HEK293 (cell line): ENCODE results near the gene ENAH.

Source experiments
- BCL11B ChIP-seq: fragments of 450-650 bp; formaldehyde crosslinking; IDR thresholded peaks from 2 replicates; pipeline ENCODE4 v1.5.1; 2016; ENCODE audit warnings: low read depth, missing biosample characterization, missing genetic modification characterization
- BCL6B ChIP-seq: fragments of 450-650 bp; formaldehyde crosslinking; IDR thresholded peaks from 2 replicates; pipeline ENCODE4 v1.5.1; 2017; ENCODE audit warnings: missing biosample characterization, missing genetic modification characterization
- EGR2 ChIP-seq: fragments of 450-650 bp; formaldehyde crosslinking; IDR thresholded peaks from 2 replicates; pipeline ENCODE4 v1.5.1; 2016; ENCODE audit warnings: low read depth, missing biosample characterization, missing genetic modification characterization
- KLF9 ChIP-seq: fragments of 450-650 bp; formaldehyde crosslinking; IDR thresholded peaks from 2 replicates; pipeline ENCODE4 v1.5.1; 2016; ENCODE audit warnings: missing biosample characterization, missing genetic modification characterization, low read depth
- PBX3 ChIP-seq: sonication (generic); formaldehyde crosslinking; IDR thresholded peaks from 2 replicates; pipeline ENCODE4 v1.8.1; 2022; ENCODE audit warnings: mild to moderate bottlenecking, moderate library complexity, missing genetic modification reagents
- PRDM6 ChIP-seq: fragments of 450-650 bp; formaldehyde crosslinking; IDR thresholded peaks from 2 replicates; pipeline ENCODE4 v1.5.1; 2017; ENCODE audit warnings: missing biosample characterization, missing genetic modification characterization
- SCRT1 ChIP-seq: fragments of 450-650 bp; formaldehyde crosslinking; IDR thresholded peaks from 2 replicates; pipeline ENCODE4 v1.5.1; 2016; ENCODE audit warnings: missing biosample characterization, missing genetic modification characterization, borderline replicate concordance
- ZBTB21 ChIP-seq: fragments of 450-650 bp; formaldehyde crosslinking; IDR thresholded peaks from 2 replicates; pipeline ENCODE4 v1.5.1; 2017; ENCODE audit warnings: missing biosample characterization, missing genetic modification characterization
- ZBTB7A ChIP-seq: fragments of 450-650 bp; formaldehyde crosslinking; IDR thresholded peaks from 2 replicates; pipeline ENCODE4 v1.5.1; 2016; ENCODE audit warnings: low read depth, missing biosample characterization, missing genetic modification characterization
- ZFHX2 ChIP-seq: fragments of 450-650 bp; formaldehyde crosslinking; conservative IDR thresholded peaks from 2 replicates; pipeline ENCODE4 v1.5.1; 2016; ENCODE audit warnings: missing biosample characterization, missing genetic modification characterization
- ZNF18 ChIP-seq: fragments of 450-650 bp; formaldehyde crosslinking; IDR thresholded peaks from 2 replicates; pipeline ENCODE4 v1.5.1; 2016; ENCODE audit warnings: missing biosample characterization, missing genetic modification characterization
- ZNF239 ChIP-seq: fragments of 450-650 bp; formaldehyde crosslinking; IDR thresholded peaks from 2 replicates; pipeline ENCODE4 v1.5.1; 2016; ENCODE audit warnings: missing biosample characterization, missing genetic modification characterization
- ZNF302 ChIP-seq: fragments of 450-650 bp; formaldehyde crosslinking; IDR thresholded peaks from 2 replicates; pipeline ENCODE4 v1.5.1; 2016; ENCODE audit warnings: missing biosample characterization, missing genetic modification characterization, low read depth
- ZNF311 ChIP-seq: fragments of 450-650 bp; formaldehyde crosslinking; IDR thresholded peaks from 2 replicates; pipeline ENCODE4 v1.5.1; 2017; ENCODE audit warnings: missing biosample characterization, missing genetic modification characterization, borderline replicate concordance
- ZNF354C ChIP-seq: fragments of 450-650 bp; formaldehyde crosslinking; IDR thresholded peaks from 2 replicates; pipeline ENCODE4 v1.5.1; 2016; ENCODE audit warnings: missing biosample characterization, missing genetic modification characterization, low read depth, borderline replicate concordance
- ZNF37A ChIP-seq: fragments of 450-650 bp; IDR thresholded peaks from 2 replicates; pipeline ENCODE4 v1.5.1; 2018; ENCODE audit warnings: missing biosample characterization, missing genetic modification characterization
- ZNF433 ChIP-seq: fragments of 450-650 bp; formaldehyde crosslinking; IDR thresholded peaks from 2 replicates; pipeline ENCODE4 v1.5.1; 2016; ENCODE audit warnings: missing biosample characterization, missing genetic modification characterization, low read depth
- ZNF510 ChIP-seq: fragments of 450-650 bp; formaldehyde crosslinking; IDR thresholded peaks from 2 replicates; pipeline ENCODE4 v1.5.1; 2018; ENCODE audit warnings: mild to moderate bottlenecking, missing genetic modification characterization, missing biosample characterization; ENCODE audit not compliant: insufficient replicate concordance
- ZNF549 ChIP-seq: fragments of 450-650 bp; IDR thresholded peaks from 2 replicates; pipeline ENCODE4 v1.5.1; 2018; ENCODE audit warnings: missing biosample characterization, missing genetic modification characterization, mild to moderate bottlenecking, inconsistent platforms, moderate library complexity
- ZNF571 ChIP-seq: fragments of 450-650 bp; formaldehyde crosslinking; IDR thresholded peaks from 2 replicates; pipeline ENCODE4 v1.5.0; 2017; ENCODE audit warnings: missing biosample characterization, missing genetic modification characterization
- ZNF621 ChIP-seq: fragments of 450-650 bp; formaldehyde crosslinking; IDR thresholded peaks from 2 replicates; pipeline ENCODE4 v1.5.1; 2017; ENCODE audit warnings: missing biosample characterization, missing genetic modification characterization
- ZNF658 ChIP-seq: fragments of 450-650 bp; formaldehyde crosslinking; IDR thresholded peaks from 2 replicates; pipeline ENCODE4; 2016; ENCODE audit warnings: missing biosample characterization, missing genetic modification characterization
- ZXDB ChIP-seq: fragments of 450-650 bp; formaldehyde crosslinking; IDR thresholded peaks from 2 replicates; pipeline ENCODE4 v1.5.1; 2016; ENCODE audit warnings: missing biosample characterization, missing genetic modification characterization
- TF ChIP-seq, protein P1 (sequence below): fragments of 450-650 bp; formaldehyde crosslinking; IDR thresholded peaks from 2 replicates; pipeline ENCODE4 v1.5.0; 2017; ENCODE audit warnings: missing biosample characterization, missing genetic modification characterization, borderline replicate concordance
- TF ChIP-seq, protein P2 (sequence below): fragments of 450-650 bp; formaldehyde crosslinking; IDR thresholded peaks from 2 replicates; pipeline ENCODE4 v1.5.1; 2016; ENCODE audit warnings: missing biosample characterization, missing genetic modification characterization
- TF ChIP-seq, protein P3 (sequence below): fragments of 450-650 bp; formaldehyde crosslinking; IDR thresholded peaks from 2 replicates; pipeline ENCODE4 v1.5.1; 2017; ENCODE audit warnings: missing biosample characterization, missing genetic modification characterization
- TF ChIP-seq, protein P4 (sequence below): fragments of 450-650 bp; formaldehyde crosslinking; IDR thresholded peaks from 2 replicates; pipeline ENCODE4 v1.5.1; 2016; ENCODE audit warnings: missing biosample characterization, missing genetic modification characterization

ENAH gene

DNA sequence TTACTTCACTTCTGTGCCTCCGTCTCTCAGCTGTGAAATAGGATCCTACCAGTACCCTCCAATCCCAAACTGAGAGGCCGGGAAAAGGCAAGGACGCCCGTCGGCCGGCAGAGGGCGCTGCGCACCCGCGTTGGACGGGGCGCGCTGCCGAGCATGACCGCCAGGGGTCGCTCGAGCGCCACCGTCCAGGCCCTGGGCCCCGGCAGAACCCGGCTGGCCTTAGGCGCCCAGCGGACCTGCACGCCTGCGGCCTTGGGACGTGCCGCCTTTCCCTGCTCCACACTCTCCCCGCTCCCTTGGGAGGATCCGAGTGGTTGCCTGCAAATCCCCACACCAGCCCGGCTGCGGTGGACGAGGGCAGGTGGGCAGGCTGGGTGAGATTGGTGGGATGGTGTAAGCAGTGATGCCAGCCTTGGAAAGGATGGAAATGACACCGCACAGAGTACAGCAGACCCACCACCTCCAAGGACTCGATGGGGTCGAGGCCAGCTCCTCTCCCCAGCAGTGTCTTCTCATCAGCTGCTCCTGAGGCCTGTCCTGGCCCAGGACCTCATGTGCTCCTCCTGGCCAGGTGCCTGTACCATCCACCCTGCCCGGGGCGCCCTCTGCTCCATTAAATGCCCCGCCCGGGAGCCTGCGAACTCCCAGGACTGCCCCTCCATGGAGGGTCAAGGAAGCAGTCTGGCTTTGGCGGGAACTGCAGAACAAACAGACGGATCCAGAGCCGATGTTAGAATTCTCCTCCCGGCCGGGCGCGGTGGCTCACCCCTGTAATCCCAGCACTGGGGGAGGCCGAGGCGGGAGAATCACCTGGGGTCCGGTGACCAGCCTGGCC is 177.7 kb downstream of the ENAH start (continued):
- TF ChIP-seq, protein P1, sequence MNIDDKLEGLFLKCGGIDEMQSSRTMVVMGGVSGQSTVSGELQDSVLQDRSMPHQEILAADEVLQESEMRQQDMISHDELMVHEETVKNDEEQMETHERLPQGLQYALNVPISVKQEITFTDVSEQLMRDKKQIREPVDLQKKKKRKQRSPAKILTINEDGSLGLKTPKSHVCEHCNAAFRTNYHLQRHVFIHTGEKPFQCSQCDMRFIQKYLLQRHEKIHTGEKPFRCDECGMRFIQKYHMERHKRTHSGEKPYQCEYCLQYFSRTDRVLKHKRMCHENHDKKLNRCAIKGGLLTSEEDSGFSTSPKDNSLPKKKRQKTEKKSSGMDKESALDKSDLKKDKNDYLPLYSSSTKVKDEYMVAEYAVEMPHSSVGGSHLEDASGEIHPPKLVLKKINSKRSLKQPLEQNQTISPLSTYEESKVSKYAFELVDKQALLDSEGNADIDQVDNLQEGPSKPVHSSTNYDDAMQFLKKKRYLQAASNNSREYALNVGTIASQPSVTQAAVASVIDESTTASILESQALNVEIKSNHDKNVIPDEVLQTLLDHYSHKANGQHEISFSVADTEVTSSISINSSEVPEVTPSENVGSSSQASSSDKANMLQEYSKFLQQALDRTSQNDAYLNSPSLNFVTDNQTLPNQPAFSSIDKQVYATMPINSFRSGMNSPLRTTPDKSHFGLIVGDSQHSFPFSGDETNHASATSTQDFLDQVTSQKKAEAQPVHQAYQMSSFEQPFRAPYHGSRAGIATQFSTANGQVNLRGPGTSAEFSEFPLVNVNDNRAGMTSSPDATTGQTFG, result no peak
- TF ChIP-seq SCRT1 (tag by site-specific recombination), result no peak
- TF ChIP-seq BCL6B, result no peak
- TF ChIP-seq, protein P2, sequence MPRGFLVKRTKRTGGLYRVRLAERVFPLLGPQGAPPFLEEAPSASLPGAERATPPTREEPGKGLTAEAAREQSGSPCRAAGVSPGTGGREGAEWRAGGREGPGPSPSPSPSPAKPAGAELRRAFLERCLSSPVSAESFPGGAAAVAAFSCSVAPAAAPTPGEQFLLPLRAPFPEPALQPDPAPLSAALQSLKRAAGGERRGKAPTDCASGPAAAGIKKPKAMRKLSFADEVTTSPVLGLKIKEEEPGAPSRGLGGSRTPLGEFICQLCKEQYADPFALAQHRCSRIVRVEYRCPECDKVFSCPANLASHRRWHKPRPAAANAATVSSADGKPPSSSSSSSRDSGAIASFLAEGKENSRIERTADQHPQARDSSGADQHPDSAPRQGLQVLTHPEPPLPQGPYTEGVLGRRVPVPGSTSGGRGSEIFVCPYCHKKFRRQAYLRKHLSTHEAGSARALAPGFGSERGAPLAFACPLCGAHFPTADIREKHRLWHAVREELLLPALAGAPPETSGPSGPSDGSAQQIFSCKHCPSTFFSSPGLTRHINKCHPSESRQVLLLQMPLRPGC (tag by site-specific recombination), result peak; percentile 67; the same call in 1 of the 2 replicates
- peak; percentile 63 for TF ChIP-seq ZXDB (tag by site-specific recombination)
- TF ChIP-seq PRDM6 (tag by site-specific recombination), result 0 out of 2 replicates have a peak, but pooled peaks have one; percentile 20
- TF ChIP-seq ZNF510 (tag by site-specific recombination), result no peak
- no peak for TF ChIP-seq ZNF549
- TF ChIP-seq ZNF658, result no peak
- TF ChIP-seq ZNF18 (tag by site-specific recombination), result peak; percentile 14; the same call in 1 of the 2 replicates
- TF ChIP-seq ZNF433 (tag by site-specific recombination), result no peak
- TF ChIP-seq ZNF354C, result no peak
- no peak for TF ChIP-seq ZBTB21 (tag by site-specific recombination)
- TF ChIP-seq, protein P3, sequence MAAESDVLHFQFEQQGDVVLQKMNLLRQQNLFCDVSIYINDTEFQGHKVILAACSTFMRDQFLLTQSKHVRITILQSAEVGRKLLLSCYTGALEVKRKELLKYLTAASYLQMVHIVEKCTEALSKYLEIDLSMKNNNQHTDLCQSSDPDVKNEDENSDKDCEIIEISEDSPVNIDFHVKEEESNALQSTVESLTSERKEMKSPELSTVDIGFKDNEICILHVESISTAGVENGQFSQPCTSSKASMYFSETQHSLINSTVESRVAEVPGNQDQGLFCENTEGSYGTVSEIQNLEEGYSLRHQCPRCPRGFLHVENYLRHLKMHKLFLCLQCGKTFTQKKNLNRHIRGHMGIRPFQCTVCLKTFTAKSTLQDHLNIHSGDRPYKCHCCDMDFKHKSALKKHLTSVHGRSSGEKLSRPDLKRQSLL, result 0 out of 2 replicates have a peak, but pooled peaks have one; percentile 55
- TF ChIP-seq PBX3 (CRISPR knock-in tag), result peak; percentile 75
- TF ChIP-seq ZFHX2 (tag by site-specific recombination), result peak; percentile 52
- TF ChIP-seq, protein P4, sequence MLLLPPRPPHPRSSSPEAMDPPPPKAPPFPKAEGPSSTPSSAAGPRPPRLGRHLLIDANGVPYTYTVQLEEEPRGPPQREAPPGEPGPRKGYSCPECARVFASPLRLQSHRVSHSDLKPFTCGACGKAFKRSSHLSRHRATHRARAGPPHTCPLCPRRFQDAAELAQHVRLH, result peak; percentile 87; the same call in 1 of the 2 replicates
- no peak; the same call in 1 of the 2 replicates for TF ChIP-seq ZBTB7A (tag by site-specific recombination)
- TF ChIP-seq BCL11B, result peak; percentile 69; the same call in 1 of the 2 replicates
- no peak for TF ChIP-seq ZNF302 (tag by site-specific recombination)
- TF ChIP-seq ZNF311 (tag by site-specific recombination), result no peak
- TF ChIP-seq EGR2 (tag by site-specific recombination), result no peak
- TF ChIP-seq KLF9 (tag by site-specific recombination), result no peak
- TF ChIP-seq ZNF571, result no peak
- TF ChIP-seq ZNF621 (tag by site-specific recombination), result no peak
- TF ChIP-seq ZNF239 (tag by site-specific recombination), result no peak
- TF ChIP-seq ZNF37A (tag by site-specific recombination), result 0 out of 2 replicates have a peak, but pooled peaks have one; percentile 47
